GM23338 (cell line): ENCODE results near the gene SDHAF2. TPM values are rescaled to one million over a fixed set of nuclear protein-coding genes. Genes with fewer than 3 reads are reported as not detected.
A peak's percentile ranks its signal among the peaks of the same experiment; 100 is the strongest.

ENCODE experiments used
- ATAC-seq: fragments of 200-7000 bp; cut with Tn5 transposase; 3 replicates; pipeline ENCODE4 v1.9.1; 2020
- DNase-seq: peaks from one replicate; pipeline ENCODE4 v3.0.0-alpha.2; 2015; ENCODE audit warnings: low spot score
- H2AFZ ChIP-seq: fragments of 200-600 bp; sonication (generic); 2 replicates; pipeline ENCODE4 v1.8.0; 2016; ENCODE audit warnings: antibody characterized with exemption, mild to moderate bottlenecking, moderate library complexity
- H3F3A ChIP-seq: fragments of 200-600 bp; sonication (generic); replicated peaks from 2 replicates; pipeline ENCODE4 v1.8.0; 2017; ENCODE audit warnings: antibody characterized with exemption, mixed run types, low read depth
- H3K27ac ChIP-seq: fragments of 200-600 bp; sonication (generic); 2 replicates; pipeline ENCODE4 v1.6.1; 2016; ENCODE audit warnings: low read depth
- H3K27me3 ChIP-seq: fragments of 200-600 bp; sonication (generic); 2 replicates; pipeline ENCODE4 v1.8.0; 2016; ENCODE audit warnings: mild to moderate bottlenecking, mixed run types, moderate library complexity; ENCODE audit not compliant: insufficient read depth
- H3K36me3 ChIP-seq: fragments of 200-600 bp; sonication (generic); 2 replicates; pipeline ENCODE4 v1.8.0; 2016; ENCODE audit warnings: mild to moderate bottlenecking; ENCODE audit not compliant: insufficient read depth
- H3K4me1 ChIP-seq: fragments of 200-600 bp; sonication (generic); 2 replicates; pipeline ENCODE4 v1.8.0; 2016; ENCODE audit warnings: mild to moderate bottlenecking, moderate library complexity; ENCODE audit not compliant: insufficient read depth
- H3K4me2 ChIP-seq: fragments of 200-600 bp; sonication (generic); 2 replicates; pipeline ENCODE4 v1.7.1; 2017; ENCODE audit warnings: mixed run types
- H3K4me3 ChIP-seq: fragments of 200-600 bp; sonication (generic); 2 replicates; pipeline ENCODE4 v1.6.1; 2016; ENCODE audit warnings: mixed run types
- H3K79me2 ChIP-seq: fragments of 200-600 bp; sonication (generic); replicated peaks from 2 replicates; pipeline ENCODE4 v1.8.0; 2017; ENCODE audit warnings: mild to moderate bottlenecking; ENCODE audit not compliant: insufficient read depth
- H3K9me2 ChIP-seq: fragments of 200-600 bp; sonication (generic); 2 replicates; pipeline ENCODE4 v1.8.0; 2017; ENCODE audit not compliant: insufficient read depth
- H4K20me1 ChIP-seq: fragments of 200-600 bp; sonication (generic); replicated peaks from 2 replicates; pipeline ENCODE4 v1.8.0; 2017; ENCODE audit warnings: mild to moderate bottlenecking; ENCODE audit not compliant: insufficient read depth
- H3K27ac Mint-ChIP-seq: 2 replicates; pipeline ENCODE4 v1.8.0; 2020; ENCODE audit warnings: inconsistent platforms, mild to moderate bottlenecking, moderate library complexity, mixed read lengths
- H3K27me3 Mint-ChIP-seq: 3 replicates; pipeline ENCODE4 v1.8.0; 2022; ENCODE audit warnings: low read depth, mild to moderate bottlenecking, moderate library complexity, mixed read lengths, inconsistent platforms; ENCODE audit not compliant: insufficient read depth, poor library complexity
- H3K36me3 Mint-ChIP-seq: 3 replicates; pipeline ENCODE4 v1.8.0; 2021; ENCODE audit warnings: low read depth, mild to moderate bottlenecking, inconsistent platforms, moderate library complexity, mixed read lengths
- H3K4me1 Mint-ChIP-seq: 3 replicates; pipeline ENCODE4 v1.8.0; 2020; ENCODE audit warnings: mild to moderate bottlenecking, inconsistent platforms, mixed read lengths
- H3K4me3 Mint-ChIP-seq: 3 replicates; pipeline ENCODE4 v1.8.0; 2021; ENCODE audit warnings: moderate library complexity, mild to moderate bottlenecking, inconsistent platforms, mixed read lengths
- H3K9me3 Mint-ChIP-seq: 3 replicates; pipeline ENCODE4 v1.8.0; 2020; ENCODE audit warnings: moderate library complexity, mild to moderate bottlenecking, inconsistent platforms, mixed read lengths
- CREB1 ChIP-seq: fragments of 250-450 bp; sonication (Bioruptor Pico); IDR thresholded peaks from 2 replicates; pipeline ENCODE4 v1.5.0; 2020; ENCODE audit warnings: low read depth, mild to moderate bottlenecking, moderate library complexity
- CTCF ChIP-seq, 2 experiments: fragments of 200-600 bp in 1 of 2; sonication (generic) in 1 of 2; conservative IDR thresholded peaks; 2 replicates each; pipeline versions ENCODE4 v1.5.1 to v1.6.1; 2016 to 2017; ENCODE audit warnings: antibody characterized with exemption in 2 of 2, low read depth in 2 of 2, mild to moderate bottlenecking in 2 of 2, moderate library complexity in 1 of 2
- EZH2 ChIP-seq: fragments of 200-600 bp; sonication (generic); IDR thresholded peaks from one replicate; pipeline ENCODE4 v1.8.0; 2017; ENCODE audit warnings: antibody characterized with exemption, mild to moderate bottlenecking, low read depth; ENCODE audit not compliant: unreplicated experiment
- EZH2phosphoT487 ChIP-seq: fragments of 200-600 bp; sonication (generic); IDR thresholded peaks from one replicate; pipeline ENCODE4 v1.8.1; 2018; ENCODE audit warnings: antibody characterized with exemption; ENCODE audit not compliant: unreplicated experiment
- JUNB ChIP-seq: IDR thresholded peaks from one replicate; pipeline ENCODE4 v1.6.1; 2016; ENCODE audit warnings: antibody characterized with exemption; ENCODE audit not compliant: unreplicated experiment
- NANOG ChIP-seq: IDR thresholded peaks from 2 replicates; pipeline ENCODE4 v1.6.1; 2016; ENCODE audit warnings: antibody characterized with exemption, borderline replicate concordance
- POLR2AphosphoS5 ChIP-seq: IDR thresholded peaks from 2 replicates; pipeline ENCODE4 v1.6.1; 2016; ENCODE audit warnings: antibody characterized with exemption, low read depth
- STAT1 ChIP-seq: IDR thresholded peaks from one replicate; pipeline ENCODE4 v1.6.1; 2016; ENCODE audit warnings: antibody characterized with exemption; ENCODE audit not compliant: unreplicated experiment
- ZNF114 ChIP-seq: fragments of 250-450 bp; sonication (Bioruptor Pico); IDR thresholded peaks from 2 replicates; pipeline ENCODE4 v1.5.0; 2020; ENCODE audit warnings: mild to moderate bottlenecking, moderate library complexity
- ZNF331 ChIP-seq: fragments of 250-450 bp; sonication (Bioruptor Pico); IDR thresholded peaks from 2 replicates; pipeline ENCODE4 v1.5.0; 2020; ENCODE audit warnings: low read depth, mild to moderate bottlenecking, moderate library complexity
- polyA plus RNA-seq: library from polyadenylated mRNA; unstranded; fragments of >200 nt; fragmentation: Nextera tagmentation; extraction: Ambion mirVana; gene quantifications from 2 replicates; pipeline ENCODE4 v1.2.1, GENCODE V29; 2016
- total RNA-seq: library from RNA; depleted of rRNA; stranded (reverse); fragments of >200 nt; shearing (Covaris generic); gene quantifications from 2 replicates; pipeline ENCODE4 v1.2.3, GENCODE V29; 2014
- TF ChIP-seq, protein P1 (sequence below): IDR thresholded peaks from one replicate; pipeline ENCODE4 v1.6.1; 2018; ENCODE audit warnings: antibody characterized with exemption; ENCODE audit not compliant: unreplicated experiment
- TF ChIP-seq, protein P2 (sequence below): IDR thresholded peaks from 2 replicates; pipeline ENCODE4 v1.6.1; 2016; ENCODE audit warnings: antibody characterized with exemption
- TF ChIP-seq, protein P3 (sequence below): fragments of 250-450 bp; sonication (Bioruptor Pico); IDR thresholded peaks from 2 replicates; pipeline ENCODE4 v1.5.0; 2020; ENCODE audit warnings: mild to moderate bottlenecking, moderate library complexity

The SDHAF2 gene
- total and polyA plus RNA-seq, 2 experiments from 2014 or later = 53.8 to 57.0 TPM

DNA sequence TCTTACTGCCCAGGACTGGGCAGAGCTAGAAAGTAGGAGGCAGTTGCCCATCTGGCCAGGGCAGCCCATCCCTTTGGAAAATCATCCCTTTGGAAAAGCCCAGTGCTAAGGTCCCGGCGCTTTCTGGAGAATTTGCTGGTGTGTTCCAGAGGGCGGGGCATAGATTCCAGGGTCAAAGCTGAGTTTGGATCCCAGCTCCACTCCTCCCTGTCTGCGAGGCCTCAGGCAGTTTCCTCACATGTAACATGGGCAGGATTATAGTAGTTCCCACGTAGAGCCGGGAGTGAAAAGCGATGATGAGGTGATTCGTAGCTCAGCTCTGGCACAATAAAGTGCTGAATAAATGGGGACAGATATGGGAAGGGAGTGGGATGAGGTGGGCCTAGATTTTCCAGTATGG lies 47.2 kb downstream of the SDHAF2 start:
- TF ChIP-seq, protein P1, sequence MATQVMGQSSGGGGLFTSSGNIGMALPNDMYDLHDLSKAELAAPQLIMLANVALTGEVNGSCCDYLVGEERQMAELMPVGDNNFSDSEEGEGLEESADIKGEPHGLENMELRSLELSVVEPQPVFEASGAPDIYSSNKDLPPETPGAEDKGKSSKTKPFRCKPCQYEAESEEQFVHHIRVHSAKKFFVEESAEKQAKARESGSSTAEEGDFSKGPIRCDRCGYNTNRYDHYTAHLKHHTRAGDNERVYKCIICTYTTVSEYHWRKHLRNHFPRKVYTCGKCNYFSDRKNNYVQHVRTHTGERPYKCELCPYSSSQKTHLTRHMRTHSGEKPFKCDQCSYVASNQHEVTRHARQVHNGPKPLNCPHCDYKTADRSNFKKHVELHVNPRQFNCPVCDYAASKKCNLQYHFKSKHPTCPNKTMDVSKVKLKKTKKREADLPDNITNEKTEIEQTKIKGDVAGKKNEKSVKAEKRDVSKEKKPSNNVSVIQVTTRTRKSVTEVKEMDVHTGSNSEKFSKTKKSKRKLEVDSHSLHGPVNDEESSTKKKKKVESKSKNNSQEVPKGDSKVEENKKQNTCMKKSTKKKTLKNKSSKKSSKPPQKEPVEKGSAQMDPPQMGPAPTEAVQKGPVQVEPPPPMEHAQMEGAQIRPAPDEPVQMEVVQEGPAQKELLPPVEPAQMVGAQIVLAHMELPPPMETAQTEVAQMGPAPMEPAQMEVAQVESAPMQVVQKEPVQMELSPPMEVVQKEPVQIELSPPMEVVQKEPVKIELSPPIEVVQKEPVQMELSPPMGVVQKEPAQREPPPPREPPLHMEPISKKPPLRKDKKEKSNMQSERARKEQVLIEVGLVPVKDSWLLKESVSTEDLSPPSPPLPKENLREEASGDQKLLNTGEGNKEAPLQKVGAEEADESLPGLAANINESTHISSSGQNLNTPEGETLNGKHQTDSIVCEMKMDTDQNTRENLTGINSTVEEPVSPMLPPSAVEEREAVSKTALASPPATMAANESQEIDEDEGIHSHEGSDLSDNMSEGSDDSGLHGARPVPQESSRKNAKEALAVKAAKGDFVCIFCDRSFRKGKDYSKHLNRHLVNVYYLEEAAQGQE = no peak
- TF ChIP-seq EZH2 = no peak
- TF ChIP-seq, protein P2, sequence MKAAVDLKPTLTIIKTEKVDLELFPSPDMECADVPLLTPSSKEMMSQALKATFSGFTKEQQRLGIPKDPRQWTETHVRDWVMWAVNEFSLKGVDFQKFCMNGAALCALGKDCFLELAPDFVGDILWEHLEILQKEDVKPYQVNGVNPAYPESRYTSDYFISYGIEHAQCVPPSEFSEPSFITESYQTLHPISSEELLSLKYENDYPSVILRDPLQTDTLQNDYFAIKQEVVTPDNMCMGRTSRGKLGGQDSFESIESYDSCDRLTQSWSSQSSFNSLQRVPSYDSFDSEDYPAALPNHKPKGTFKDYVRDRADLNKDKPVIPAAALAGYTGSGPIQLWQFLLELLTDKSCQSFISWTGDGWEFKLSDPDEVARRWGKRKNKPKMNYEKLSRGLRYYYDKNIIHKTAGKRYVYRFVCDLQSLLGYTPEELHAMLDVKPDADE = no peak
- no peak for TF ChIP-seq ZNF331
- TF ChIP-seq, protein P3, sequence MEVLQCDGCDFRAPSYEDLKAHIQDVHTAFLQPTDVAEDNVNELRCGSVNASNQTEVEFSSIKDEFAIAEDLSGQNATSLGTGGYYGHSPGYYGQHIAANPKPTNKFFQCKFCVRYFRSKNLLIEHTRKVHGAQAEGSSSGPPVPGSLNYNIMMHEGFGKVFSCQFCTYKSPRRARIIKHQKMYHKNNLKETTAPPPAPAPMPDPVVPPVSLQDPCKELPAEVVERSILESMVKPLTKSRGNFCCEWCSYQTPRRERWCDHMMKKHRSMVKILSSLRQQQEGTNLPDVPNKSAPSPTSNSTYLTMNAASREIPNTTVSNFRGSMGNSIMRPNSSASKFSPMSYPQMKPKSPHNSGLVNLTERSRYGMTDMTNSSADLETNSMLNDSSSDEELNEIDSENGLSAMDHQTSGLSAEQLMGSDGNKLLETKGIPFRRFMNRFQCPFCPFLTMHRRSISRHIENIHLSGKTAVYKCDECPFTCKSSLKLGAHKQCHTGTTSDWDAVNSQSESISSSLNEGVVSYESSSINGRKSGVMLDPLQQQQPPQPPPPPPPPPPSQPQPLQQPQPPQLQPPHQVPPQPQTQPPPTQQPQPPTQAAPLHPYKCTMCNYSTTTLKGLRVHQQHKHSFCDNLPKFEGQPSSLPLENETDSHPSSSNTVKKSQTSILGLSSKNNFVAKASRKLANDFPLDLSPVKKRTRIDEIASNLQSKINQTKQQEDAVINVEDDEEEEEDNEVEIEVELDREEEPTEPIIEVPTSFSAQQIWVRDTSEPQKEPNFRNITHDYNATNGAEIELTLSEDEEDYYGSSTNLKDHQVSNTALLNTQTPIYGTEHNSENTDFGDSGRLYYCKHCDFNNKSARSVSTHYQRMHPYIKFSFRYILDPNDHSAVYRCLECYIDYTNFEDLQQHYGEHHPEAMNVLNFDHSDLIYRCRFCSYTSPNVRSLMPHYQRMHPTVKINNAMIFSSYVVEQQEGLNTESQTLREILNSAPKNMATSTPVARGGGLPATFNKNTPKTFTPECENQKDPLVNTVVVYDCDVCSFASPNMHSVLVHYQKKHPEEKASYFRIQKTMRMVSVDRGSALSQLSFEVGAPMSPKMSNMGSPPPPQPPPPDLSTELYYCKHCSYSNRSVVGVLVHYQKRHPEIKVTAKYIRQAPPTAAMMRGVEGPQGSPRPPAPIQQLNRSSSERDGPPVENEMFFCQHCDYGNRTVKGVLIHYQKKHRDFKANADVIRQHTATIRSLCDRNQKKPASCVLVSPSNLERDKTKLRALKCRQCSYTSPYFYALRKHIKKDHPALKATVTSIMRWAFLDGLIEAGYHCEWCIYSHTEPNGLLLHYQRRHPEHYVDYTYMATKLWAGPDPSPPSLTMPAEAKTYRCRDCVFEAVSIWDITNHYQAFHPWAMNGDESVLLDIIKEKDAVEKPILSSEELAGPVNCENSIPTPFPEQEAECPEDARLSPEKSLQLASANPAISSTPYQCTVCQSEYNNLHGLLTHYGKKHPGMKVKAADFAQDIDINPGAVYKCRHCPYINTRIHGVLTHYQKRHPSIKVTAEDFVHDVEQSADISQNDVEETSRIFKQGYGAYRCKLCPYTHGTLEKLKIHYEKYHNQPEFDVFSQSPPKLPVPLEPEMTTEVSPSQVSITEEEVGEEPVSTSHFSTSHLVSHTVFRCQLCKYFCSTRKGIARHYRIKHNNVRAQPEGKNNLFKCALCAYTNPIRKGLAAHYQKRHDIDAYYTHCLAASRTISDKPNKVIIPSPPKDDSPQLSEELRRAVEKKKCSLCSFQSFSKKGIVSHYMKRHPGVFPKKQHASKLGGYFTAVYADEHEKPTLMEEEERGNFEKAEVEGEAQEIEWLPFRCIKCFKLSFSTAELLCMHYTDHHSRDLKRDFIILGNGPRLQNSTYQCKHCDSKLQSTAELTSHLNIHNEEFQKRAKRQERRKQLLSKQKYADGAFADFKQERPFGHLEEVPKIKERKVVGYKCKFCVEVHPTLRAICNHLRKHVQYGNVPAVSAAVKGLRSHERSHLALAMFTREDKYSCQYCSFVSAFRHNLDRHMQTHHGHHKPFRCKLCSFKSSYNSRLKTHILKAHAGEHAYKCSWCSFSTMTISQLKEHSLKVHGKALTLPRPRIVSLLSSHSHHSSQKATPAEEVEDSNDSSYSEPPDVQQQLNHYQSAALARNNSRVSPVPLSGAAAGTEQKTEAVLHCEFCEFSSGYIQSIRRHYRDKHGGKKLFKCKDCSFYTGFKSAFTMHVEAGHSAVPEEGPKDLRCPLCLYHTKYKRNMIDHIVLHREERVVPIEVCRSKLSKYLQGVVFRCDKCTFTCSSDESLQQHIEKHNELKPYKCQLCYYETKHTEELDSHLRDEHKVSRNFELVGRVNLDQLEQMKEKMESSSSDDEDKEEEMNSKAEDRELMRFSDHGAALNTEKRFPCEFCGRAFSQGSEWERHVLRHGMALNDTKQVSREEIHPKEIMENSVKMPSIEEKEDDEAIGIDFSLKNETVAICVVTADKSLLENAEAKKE (CRISPR knock-in tag) = no peak
- TF ChIP-seq NANOG = no peak
- TF ChIP-seq ZNF114 (CRISPR knock-in tag) = no peak
- no peak for TF ChIP-seq STAT1
- TF ChIP-seq POLR2AphosphoS5 = no peak
- no peak for TF ChIP-seq CREB1
- TF ChIP-seq CTCF (conservative IDR thresholded peaks at IDR 0.05; ENCODE audit: low read depth in 2 of 2) = no peak
- TF ChIP-seq JUNB = no peak
- TF ChIP-seq EZH2phosphoT487 = no peak
- Histone ChIP-seq H3K4me3 (0 out of 2 replicates have a peak overlapping the region, but pooled peaks have one; percentile 16), H3K27ac (no peak overlapping the region), H3K79me2 (no peaks in the 10 kb centered on the region), H4K20me1 (0 out of 2 replicates have a peak, but pooled peaks cover 2% of the 10 kb centered on the region), H3F3A (0 out of 2 replicates have a peak, but pooled peaks cover 6% of the 10 kb centered on the region), H3K4me2 (peak overlapping the region; percentile 65; the same call in 1 of the 2 replicates), H3K4me1 (peaks cover 11% of the 10 kb centered on the region), H2AFZ (no peak overlapping the region), H3K9me2 (no peaks in the 10 kb centered on the region), H3K27me3 (no peaks in the 10 kb centered on the region), H3K36me3 (no peaks in the 10 kb centered on the region)
- Mint-ChIP-seq H3K36me3 (peaks cover 4% of the 10 kb centered on the region; the same call in 2 of the 3 replicates), H3K9me3 (no peaks in the 10 kb centered on the region), H3K4me3 (no peak overlapping the region), H3K27ac (no peak overlapping the region), H3K4me1 (peaks cover 24% of the 10 kb centered on the region), H3K27me3 (peaks cover 7% of the 10 kb centered on the region)
- DNase-seq (peak; percentile 24), ATAC-seq (no peak)
